Brain pericyte (primary cell): ENCODE data around the gene TPSG1.
"Not testable (repeated sequence)": the region's sequence is repeated elsewhere in the genome, so short reads cannot be mapped to it uniquely, and the experiment has no call there.

ENCODE experiments used
- DNase-seq: peaks from one replicate; pipeline ENCODE4 v3.0.0-alpha.2; 2012; ENCODE audit warnings: low read depth, low spot score

The TPSG1 gene

DNA sequence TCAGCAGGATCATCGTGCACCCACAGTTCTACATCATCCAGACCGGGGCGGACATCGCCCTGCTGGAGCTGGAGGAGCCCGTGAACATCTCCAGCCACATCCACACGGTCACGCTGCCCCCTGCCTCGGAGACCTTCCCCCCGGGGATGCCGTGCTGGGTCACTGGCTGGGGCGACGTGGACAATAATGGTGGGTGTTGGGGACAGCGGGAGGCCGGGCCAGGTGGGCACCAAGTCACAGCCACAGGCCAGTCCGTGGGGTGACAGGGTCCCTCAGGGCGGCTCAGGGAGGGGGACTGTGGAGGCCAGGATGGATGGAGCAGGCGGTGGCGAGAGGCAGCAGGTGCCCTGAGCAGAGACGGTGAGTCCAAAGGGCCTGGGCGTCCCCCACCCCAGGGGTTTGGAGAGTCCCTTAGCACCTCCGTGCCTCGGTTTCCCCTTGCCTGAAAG, 31.8 kb upstream of the TPSG1 start:
- no peak for DNase-seq

DNA sequence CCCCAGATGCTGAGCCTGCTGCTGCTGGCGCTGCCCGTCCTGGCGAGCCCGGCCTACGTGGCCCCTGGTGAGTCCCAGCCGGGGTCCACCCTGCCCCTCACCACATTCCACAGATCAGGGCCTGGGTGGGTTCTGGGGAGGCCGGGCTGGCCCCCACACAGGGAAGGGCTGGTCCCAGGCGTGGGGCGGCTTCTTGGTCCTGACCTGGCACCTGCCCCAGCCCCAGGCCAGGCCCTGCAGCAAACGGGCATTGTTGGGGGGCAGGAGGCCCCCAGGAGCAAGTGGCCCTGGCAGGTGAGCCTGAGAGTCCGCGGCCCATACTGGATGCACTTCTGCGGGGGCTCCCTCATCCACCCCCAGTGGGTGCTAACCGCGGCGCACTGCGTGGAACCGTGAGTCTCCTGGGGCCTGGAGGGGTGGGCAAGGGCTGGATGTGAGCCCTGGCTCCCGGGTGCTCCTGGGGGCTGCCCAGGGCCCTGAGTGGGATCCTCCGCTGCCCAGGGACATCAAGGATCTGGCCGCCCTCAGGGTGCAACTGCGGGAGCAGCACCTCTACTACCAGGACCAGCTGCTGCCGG, 31.3 kb upstream of the TPSG1 start:
- not testable (repeated sequence) for DNase-seq

DNA sequence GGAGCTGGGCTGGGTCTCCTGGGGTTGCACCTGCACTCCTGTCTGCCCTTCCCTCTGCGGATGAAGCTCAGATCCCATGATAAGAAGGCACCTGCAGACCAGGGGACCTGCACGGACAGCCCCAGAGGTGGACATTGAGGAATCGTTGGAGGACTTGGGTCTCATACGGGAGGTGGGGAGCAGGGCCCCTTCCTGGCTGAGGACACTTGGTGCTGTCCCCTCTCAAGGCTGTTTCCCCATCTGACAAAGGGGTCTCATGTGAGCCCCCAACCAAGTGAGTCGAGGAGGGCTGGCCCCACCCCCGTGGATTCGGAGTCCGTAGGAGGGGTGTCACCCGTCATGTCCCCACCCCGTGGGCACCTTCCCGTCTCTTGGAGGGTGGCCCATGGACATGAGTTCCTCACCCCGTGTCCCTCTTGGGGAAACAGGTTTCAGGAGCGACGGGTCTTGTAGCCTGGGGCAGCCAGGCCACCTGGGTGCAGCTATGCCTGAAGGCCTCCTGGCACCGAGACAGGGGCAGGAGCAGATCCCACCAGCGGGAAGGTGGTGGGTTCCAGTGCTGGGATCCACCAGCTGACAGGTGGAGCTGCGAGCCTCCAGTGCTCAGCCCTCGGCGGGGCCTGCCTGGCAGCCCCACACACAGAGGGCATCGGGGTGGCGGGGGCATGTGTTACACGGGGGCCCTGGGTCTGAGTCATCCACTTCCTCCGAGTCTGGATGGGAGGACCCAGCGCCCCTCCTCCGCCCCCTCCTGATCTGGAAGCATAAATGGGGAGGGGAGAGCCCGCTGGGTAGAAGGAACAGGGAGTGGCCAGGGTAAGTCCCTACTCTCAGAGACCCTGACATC, 30.4 kb upstream of the TPSG1 start, which contains the start of gene TPSD1:
TPSD1 (plus strand) TSS at position 794 of the 847 bp plus-strand sequence. CDS start 212 bp downstream, outside the sequence.
- DNase-seq = not testable (repeated sequence)

DNA sequence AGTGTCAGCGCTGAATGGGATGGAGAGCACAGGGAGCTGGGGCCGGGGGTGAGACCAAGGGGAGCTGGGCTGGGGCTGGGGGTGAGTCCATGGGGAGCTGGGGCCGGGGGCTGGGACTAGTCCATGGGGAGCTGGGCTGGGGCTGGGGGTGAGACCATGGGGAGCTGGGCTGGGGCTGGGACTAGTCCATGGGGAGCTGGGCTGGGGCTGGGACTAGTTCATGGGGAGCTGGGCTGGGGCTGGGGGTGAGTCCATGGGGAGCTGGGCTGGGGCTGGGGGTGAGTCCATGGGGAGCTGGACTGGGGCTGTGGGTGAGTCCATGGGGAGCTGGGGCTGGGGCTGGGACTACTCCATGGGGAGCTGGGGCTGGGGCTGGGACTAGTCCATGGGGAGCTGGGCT, 29.8 kb upstream of the TPSG1 start:
- not testable (repeated sequence) for DNase-seq

DNA sequence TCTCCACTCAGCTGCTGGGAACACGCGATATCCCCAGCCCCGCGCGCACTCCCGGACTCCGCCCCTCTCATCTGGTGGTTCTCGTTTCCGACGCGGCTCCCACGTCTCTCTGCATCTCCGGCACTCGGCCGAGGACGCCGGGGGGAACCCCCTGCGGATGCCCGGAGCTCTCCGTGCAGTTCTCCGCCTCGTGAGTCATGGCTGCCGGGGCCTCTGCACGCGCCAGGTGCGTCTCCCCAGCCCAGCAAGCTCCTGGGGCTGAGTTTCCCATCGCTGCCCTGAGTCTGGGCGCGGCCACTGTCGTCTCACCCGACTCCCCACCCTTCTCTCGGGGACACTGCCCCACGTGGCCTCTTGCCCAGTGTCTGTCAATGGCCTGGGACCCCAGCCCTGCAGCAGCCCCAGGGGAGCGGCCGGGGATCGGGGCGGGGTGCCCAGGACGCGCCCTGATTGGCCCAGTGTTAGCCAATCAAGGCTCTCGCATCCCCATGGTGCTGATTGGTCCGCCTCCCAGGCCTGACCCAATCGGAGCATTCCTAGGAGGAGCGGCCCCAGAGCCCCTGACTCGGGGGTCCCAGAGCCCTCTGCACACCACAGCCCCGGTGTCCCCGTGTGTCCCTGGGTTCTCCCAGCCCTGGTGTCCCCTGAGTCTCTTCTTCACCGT, 28.8 kb upstream of the TPSG1 start:
- not testable (repeated sequence) for DNase-seq

DNA sequence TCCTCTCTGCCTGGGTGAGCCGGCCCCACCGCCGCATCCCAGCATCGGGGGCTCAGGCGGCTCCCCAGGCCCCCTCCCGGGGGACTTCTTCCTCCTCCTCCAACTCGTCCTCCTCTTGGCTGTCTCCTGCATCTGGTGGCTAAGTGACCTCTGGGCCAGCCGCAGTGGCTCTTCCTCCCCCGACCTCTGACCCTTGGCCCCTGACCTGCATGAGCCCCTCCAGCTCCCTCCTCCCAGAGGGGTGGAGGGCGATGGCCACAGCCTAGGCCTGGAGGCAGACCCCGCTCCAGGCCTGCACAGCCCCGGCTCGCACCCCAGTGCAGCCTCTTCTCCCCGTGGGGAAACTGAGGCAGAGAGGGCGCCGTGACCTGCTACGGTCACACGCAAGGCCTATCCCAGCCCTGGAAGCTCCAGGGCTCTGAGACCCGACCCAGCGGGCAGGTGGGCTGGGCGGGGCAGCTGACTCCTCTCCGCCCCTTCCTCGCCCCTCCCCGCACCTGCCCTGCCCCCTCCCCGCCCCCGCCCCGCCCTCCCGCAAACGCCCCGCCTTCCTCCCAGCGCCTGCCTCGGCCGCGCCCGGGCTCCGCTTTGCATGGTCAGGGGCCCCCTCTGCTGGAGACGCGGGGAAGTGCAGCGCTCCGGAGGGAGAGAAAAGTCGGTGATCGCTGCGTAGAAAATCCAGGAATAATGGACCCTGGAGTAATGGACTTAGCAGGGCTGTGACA, 24.1 kb upstream of the TPSG1 start:
- not testable (repeated sequence) for DNase-seq

DNA sequence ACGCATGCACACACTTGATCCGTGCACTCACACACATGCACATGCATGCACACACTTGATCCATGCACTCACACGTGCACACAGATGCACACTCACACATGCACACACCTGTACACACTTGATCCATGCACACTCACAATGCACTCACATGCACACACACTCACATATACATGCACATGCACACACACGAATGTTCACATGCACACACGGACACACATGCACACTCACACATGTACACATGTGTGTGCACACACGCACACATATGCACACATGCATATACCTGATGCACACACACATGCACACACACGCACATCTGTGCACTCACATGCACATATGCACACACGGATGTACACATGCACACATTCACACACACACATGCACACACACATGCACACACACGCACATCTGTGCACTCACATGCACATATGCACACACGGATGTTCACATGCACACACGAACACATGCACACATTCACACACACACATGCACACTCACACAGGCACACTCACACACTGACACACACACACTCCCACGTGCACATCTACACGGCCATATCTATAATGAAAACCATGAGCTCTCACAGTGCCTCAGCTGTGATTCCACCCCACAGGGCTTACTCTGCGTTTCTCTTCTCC, 23.0 kb upstream of the TPSG1 start:
- not testable (repeated sequence) for DNase-seq

DNA sequence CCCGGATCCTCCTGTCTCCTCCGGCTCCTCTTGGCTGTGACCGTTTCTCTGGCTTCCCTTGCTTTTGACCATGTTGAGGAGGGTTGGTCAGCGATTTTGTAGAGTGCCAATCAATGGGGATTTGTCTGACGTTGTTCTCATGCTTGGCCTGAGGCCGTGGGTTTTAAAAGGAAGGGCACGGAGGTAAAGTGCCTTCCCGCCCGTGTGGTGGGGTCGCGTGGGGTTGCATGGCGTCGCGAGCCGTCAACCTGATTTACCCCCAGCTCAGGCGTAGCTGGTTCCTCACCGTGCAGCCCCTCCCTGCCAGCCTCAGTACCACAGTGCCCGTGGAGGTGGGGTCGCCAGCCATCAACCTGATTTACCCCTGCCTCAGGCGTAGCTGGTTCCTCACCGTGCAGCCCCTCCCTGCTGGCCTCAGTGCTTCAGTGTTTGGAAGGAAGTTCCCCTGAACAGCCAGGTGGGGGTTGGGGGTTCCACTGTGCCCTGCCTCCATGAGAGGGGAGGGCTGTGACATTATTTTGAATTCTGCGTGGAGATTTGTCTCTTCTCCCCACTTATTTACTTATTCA, 20.5 kb upstream of the TPSG1 start:
- DNase-seq = no peak

DNA sequence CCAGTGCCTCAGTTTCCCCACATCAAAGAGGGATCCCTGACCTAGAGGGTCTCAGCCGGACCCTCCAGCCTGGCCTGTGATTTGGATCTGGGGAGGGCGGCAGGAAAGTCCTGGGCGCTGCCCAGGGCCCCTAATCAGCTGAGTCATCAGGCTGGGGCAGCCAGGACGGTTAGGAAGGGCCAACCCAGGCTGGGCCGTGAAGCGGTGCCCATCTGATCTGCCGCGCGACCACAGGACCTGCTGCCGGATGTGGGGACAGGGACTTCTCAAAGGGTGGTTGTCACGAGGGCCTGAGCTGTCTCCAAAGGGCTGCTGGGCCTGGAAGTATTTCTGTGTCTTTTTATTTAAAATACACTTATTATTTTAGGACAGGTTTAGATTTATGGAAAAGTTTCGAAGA, 19.8 kb upstream of the TPSG1 start:
- DNase-seq = no peak

DNA sequence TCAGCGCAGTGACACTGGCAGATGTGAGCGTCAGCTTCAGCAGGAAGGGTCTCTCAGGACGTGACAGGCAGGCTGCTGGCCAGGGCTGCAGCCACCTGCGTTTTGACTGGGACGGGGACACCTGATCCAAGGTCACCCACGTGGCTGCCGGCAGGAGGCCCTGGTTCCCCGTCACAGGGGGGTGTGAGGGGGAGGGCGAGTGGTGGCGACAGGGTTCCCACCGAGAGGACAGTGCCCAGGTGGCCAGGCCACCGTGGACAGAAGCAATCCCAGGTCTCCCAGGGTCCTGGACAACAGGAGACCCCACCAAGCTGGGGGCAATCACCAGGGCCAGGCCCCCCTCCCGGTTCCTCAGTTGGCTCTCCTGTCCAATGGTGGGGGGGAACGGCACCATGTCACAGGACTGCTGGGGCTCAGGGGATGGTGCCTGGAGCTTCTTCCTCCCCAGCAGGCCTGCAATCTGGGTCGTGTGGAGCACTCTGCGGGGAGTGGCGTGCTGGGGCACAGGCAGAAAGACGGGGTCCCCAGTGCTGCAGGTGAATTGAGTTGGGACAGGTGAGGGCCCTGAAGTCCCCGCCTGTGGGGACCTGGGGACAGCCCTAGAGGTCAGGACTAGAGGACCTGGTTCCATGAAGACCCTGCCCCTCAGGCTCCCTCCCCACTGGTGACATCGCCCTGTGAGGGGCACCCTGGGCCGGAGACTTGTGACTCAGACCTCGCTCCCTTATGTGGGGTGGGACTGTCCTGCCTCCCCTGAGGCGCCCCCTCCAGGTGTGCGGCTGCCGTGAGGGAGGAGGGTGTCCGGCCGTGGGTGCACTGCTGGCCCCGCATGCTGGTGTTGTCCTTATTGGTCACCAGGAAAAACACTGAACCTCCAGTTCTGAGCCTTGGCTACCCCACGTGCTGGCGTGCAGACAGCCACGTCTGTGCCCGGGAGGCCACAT, 19.1 kb upstream of the TPSG1 start:
- not testable (repeated sequence) for DNase-seq

DNA sequence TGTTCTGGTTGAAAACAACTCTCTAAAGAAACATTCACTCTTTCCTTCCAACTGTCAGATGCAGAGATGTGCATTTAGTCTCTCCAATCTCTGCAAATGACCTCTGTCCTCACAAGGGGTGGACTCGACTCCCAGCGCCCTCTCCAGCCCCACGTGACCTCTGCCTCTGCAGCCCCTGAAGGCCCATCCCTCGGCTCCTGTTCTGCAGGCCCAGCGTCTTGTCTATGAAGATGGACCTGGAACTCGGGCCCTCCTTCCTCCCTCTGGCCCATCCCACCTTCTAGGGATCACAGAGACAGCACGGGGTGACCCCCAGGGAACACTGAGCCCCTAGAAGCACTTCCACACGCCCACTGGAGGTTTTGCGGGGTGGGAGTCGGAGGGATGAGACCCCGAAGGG, 18.3 kb upstream of the TPSG1 start:
- DNase-seq = not testable (repeated sequence)

DNA sequence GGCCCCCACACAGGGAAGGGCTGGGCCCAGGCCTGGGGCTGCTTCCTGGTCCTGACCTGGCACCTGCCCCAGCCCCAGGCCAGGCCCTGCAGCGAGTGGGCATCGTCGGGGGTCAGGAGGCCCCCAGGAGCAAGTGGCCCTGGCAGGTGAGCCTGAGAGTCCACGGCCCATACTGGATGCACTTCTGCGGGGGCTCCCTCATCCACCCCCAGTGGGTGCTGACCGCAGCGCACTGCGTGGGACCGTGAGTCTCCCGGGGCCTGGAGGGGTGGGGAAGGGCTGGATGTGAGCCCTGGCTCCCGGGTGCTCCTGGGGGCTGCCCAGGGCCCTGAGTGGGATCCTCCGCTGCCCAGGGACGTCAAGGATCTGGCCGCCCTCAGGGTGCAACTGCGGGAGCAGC, 16.0 kb upstream of the TPSG1 start:
- DNase-seq = not testable (repeated sequence)

DNA sequence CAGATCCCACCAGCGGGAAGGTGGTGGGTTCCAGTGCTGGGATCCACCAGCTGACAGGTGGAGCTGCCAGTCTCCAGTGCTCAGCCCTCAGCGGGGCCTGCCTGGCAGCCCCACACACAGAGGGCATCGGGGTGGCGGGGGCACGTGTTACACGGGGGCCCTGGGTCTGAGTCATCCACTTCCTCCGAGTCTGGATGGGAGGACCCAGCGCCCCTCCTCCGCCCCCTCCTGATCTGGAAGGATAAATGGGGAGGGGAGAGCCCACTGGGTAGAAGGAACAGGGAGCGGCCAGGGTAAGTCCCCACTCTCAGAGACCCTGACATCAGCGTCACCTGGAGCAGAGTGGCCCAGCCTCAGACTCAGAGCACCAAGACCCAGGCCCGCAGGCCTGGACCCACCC, 15.4 kb upstream of the TPSG1 start, which contains the start of gene TPSAB1:
TPSAB1 (plus strand) TSS at position 270 of the 400 bp plus-strand sequence. CDS start 234 bp downstream, outside the sequence.
- not testable (repeated sequence) for DNase-seq

DNA sequence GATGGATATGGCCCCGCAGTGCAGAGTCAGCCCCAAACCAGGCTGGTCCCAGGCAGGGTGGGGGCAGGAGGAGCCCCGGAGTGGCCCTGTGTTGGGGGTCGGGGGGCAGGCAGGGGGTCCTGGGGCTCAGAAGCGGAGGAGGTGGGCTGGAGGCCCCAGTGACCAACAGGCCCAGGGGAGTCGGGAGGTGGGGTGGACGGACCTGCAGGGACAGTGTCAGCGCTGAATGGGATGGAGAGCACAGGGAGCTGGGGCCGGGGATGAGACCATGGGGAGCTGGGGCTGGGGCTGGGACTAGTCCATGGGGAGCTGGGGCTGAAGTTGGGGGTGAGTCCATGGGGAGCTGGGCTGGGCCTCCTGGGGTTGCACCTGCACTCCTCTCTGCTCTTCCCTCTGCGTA, 14.5 kb upstream of the TPSG1 start:
- not testable (repeated sequence) for DNase-seq

DNA sequence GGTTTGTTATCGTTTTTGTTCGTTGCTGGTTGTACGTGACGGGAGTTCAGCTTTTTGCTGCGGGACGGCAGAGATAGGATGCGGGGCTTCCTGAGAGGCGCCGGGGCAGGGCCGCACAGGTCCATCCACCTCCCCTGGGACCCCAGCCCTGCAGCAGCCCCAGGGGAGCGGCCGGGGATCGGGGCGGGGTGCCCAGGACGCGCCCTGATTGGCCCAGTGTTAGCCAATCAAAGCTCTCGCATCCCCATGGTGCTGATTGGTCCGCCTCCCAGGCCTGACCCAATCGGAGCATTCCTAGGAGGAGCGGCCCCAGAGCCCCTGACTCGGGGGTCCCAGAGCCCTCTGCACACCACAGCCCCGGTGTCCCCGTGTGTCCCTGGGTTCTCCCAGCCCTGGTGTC, 13.8 kb upstream of the TPSG1 start:
- not testable (repeated sequence) for DNase-seq

DNA sequence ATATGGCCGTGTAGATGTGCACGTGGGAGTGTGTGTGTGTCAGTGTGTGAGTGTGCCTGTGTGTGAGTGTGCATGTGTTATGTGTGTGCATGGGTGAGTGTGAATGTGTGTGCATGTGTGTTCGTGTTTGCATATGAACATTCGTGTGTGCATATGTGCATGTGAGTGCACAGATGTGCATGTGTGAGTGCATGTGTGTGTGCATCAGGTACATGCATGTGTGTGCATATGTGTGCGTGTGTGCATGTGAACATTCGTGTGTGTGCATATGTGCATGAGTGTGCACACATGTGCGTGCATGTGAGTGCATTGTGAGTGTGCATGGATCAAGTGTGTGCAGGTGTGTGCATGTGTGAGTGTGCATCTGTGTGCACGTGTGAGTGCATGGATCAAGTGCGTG, 12.9 kb upstream of the TPSG1 start:
- DNase-seq = no peak

DNA sequence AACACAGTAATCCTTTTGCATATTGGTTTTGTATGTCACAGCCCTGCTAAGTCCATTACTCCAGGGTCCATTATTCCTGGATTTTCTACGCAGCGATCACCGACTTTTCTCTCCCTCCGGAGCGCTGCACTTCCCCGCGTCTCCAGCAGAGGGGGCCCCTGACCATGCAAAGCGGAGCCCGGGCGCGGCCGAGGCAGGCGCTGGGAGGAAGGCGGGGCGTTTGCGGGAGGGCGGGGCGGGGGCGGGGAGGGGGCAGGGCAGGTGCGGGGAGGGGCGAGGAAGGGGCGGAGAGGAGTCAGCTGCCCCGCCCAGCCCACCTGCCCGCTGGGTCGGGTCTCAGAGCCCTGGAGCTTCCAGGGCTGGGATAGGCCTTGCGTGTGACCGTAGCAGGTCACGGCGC, 11.6 kb upstream of the TPSG1 start:
- not testable (repeated sequence) for DNase-seq

DNA sequence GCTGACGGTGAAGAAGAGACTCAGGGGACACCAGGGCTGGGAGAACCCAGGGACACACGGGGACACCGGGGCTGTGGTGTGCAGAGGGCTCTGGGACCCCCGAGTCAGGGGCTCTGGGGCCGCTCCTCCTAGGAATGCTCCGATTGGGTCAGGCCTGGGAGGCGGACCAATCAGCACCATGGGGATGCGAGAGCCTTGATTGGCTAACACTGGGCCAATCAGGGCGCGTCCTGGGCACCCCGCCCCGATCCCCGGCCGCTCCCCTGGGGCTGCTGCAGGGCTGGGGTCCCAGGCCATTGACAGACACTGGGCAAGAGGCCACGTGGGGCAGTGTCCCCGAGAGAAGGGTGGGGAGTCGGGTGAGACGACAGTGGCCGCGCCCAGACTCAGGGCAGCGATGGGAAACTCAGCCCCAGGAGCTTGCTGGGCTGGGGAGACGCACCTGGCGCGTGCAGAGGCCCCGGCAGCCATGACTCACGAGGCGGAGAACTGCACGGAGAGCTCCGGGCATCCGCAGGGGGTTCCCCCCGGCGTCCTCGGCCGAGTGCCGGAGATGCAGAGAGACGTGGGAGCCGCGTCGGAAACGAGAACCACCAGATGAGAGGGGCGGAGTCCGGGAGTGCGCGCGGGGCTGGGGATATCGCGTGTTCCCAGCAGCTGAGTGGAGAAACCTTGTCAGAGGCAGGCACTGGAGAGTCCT, 7.1 kb upstream of the TPSG1 start:
- DNase-seq = not testable (repeated sequence)

DNA sequence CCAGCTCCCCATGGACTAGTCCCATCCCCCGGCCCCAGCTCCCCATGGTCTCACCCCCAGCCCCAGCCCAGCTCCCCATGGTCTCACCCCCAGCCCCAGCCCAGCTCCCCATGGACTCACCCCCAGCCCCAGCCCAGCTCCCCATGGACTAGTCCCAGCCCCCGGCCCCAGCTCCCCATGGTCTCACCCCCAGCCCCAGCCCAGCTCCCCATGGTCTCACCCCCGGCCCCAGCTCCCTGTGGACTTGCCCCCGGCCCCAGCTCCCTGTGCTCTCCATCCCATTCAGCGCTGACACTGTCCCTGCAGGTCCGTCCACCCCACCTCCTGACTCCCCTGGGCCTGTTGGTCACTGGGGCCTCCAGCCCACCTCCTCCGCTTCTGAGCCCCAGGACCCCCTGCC, 6.2 kb upstream of the TPSG1 start:
- not testable (repeated sequence) for DNase-seq
